Measurements from ENCODE around the gene RNU6-9.
"Not testable (repeated sequence)": the region's sequence is repeated elsewhere in the genome, so short reads cannot be mapped to it uniquely, and the experiment has no call there.

The RNU6-9 gene

GRCh38 chr19:861756-862580, 31.3 kb upstream of the RNU6-9 start:
- DNase-seq: no peak

- no peak for DNase-seq
Observed at GRCh38 chr19:862581-863314, 30.5 kb upstream of the RNU6-9 start.

- no peak for DNase-seq
Observed at GRCh38 chr19:863315-863620, 30.0 kb upstream of the RNU6-9 start.

- DNase-seq: no peak
Observed at GRCh38 chr19:866769-867300, 26.4 kb upstream of the RNU6-9 start.

GRCh38 chr19:867301-867793, 25.9 kb upstream of the RNU6-9 start:
- no peak for DNase-seq

GRCh38 chr19:867855-868457, 25.3 kb upstream of the RNU6-9 start:
- no peak for DNase-seq

- DNase-seq: no peak
Observed at GRCh38 chr19:868458-869244, 24.6 kb upstream of the RNU6-9 start.

- DNase-seq: no peak
Observed at GRCh38 chr19:869245-870177, 23.8 kb upstream of the RNU6-9 start.

GRCh38 chr19:870314-870713, 23.0 kb upstream of the RNU6-9 start:
- DNase-seq: no peak

- no peak for DNase-seq
Observed at GRCh38 chr19:870963-871401, 22.3 kb upstream of the RNU6-9 start.

- DNase-seq: no peak
Observed at GRCh38 chr19:871446-872265, 21.6 kb upstream of the RNU6-9 start.

GRCh38 chr19:872266-872951, 20.9 kb upstream of the RNU6-9 start:
- no peak for DNase-seq

GRCh38 chr19:873084-873483, 20.2 kb upstream of the RNU6-9 start:
- no peak for DNase-seq

GRCh38 chr19:873561-874041, 19.7 kb upstream of the RNU6-9 start:
- no peak for DNase-seq

GRCh38 chr19:875265-875879, 17.9 kb upstream of the RNU6-9 start:
- DNase-seq: no peak

- DNase-seq: no peak
Observed at GRCh38 chr19:876089-876488, 17.2 kb upstream of the RNU6-9 start.

GRCh38 chr19:876780-877314, 16.4 kb upstream of the RNU6-9 start:
- no peak for DNase-seq

- not testable (repeated sequence) for DNase-seq
Observed at GRCh38 chr19:877992-878660, 15.2 kb upstream of the RNU6-9 start.

Measured in midbrain (tissue), 1 donor.